GM23338 (cell line): ENCODE measurements around the gene STAM.

Experiments used
- CREB1 ChIP-seq: fragments of 250-450 bp; sonication (Bioruptor Pico); IDR thresholded peaks from 2 replicates; pipeline ENCODE4 v1.5.0; 2020; ENCODE audit warnings: low read depth, mild to moderate bottlenecking, moderate library complexity
- EZH2 ChIP-seq: fragments of 200-600 bp; sonication (generic); IDR thresholded peaks from one replicate; pipeline ENCODE4 v1.8.0; 2017; ENCODE audit warnings: antibody characterized with exemption, mild to moderate bottlenecking, low read depth; ENCODE audit not compliant: unreplicated experiment
- EZH2phosphoT487 ChIP-seq: fragments of 200-600 bp; sonication (generic); IDR thresholded peaks from one replicate; pipeline ENCODE4 v1.8.1; 2018; ENCODE audit warnings: antibody characterized with exemption; ENCODE audit not compliant: unreplicated experiment
- JUNB ChIP-seq: IDR thresholded peaks from one replicate; pipeline ENCODE4 v1.6.1; 2016; ENCODE audit warnings: antibody characterized with exemption; ENCODE audit not compliant: unreplicated experiment
- TF ChIP-seq, protein P1 (sequence below), 2 experiments: fragments of 200-600 bp in 1 of 2; sonication (generic) in 1 of 2; conservative IDR thresholded peaks; 2 replicates each; pipeline versions ENCODE4 v1.5.1 to v1.6.1; 2016 to 2017; ENCODE audit warnings: antibody characterized with exemption in 2 of 2, low read depth in 2 of 2, mild to moderate bottlenecking in 2 of 2, moderate library complexity in 1 of 2

DNA sequence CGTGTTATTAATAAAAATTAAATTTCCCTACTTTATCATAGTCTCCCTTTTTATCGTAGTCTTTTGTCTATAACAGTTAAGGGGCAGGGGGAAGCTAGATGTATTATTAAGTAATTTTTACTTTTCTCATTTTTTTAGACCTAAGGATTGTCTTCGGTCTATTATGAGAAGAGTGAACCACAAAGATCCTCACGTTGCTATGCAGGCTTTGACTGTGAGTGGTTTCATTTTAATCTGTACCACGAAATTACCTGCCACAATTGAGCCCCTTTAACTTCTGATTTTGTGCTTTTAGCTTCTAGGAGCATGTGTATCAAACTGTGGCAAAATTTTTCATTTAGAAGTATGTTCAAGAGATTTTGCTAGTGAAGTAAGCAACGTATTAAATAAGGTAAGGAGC is 40.6 kb downstream of the STAM start:
- no peak for TF ChIP-seq EZH2
- TF ChIP-seq, protein P1, sequence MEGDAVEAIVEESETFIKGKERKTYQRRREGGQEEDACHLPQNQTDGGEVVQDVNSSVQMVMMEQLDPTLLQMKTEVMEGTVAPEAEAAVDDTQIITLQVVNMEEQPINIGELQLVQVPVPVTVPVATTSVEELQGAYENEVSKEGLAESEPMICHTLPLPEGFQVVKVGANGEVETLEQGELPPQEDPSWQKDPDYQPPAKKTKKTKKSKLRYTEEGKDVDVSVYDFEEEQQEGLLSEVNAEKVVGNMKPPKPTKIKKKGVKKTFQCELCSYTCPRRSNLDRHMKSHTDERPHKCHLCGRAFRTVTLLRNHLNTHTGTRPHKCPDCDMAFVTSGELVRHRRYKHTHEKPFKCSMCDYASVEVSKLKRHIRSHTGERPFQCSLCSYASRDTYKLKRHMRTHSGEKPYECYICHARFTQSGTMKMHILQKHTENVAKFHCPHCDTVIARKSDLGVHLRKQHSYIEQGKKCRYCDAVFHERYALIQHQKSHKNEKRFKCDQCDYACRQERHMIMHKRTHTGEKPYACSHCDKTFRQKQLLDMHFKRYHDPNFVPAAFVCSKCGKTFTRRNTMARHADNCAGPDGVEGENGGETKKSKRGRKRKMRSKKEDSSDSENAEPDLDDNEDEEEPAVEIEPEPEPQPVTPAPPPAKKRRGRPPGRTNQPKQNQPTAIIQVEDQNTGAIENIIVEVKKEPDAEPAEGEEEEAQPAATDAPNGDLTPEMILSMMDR (conservative IDR thresholded peaks at IDR 0.05; ENCODE audit: low read depth in 2 of 2), result no peak
- no peak for TF ChIP-seq CREB1 (CRISPR knock-in tag)
- no peak for TF ChIP-seq JUNB
- TF ChIP-seq EZH2phosphoT487, result no peak
